GM19193 (cell line): ENCODE data around the gene CEMIP.

Source experiments
- POLR2A ChIP-seq: IDR thresholded peaks from 4 replicates; pipeline ENCODE4 v1.6.1; 2011; ENCODE audit not compliant: insufficient read depth, insufficient read length; ENCODE audit errors: extremely low read depth

CEMIP gene

GRCh38 chr15:80790236-80790635 lies 11.1 kb downstream of the CEMIP start:
- no peak for TF ChIP-seq POLR2A

- TF ChIP-seq POLR2A: no peak
These were observed 11.8 kb downstream of the CEMIP start for GRCh38 chr15:80791004-80791403.

- no peak for TF ChIP-seq POLR2A
These were observed 17.2 kb downstream of the CEMIP start for GRCh38 chr15:80796407-80796806.

GRCh38 chr15:80798911-80799310 lies 19.7 kb downstream of the CEMIP start:
- TF ChIP-seq POLR2A: no peak

- no peak for TF ChIP-seq POLR2A
These were observed 20.9 kb downstream of the CEMIP start for GRCh38 chr15:80800067-80800466.

GRCh38 chr15:80801891-80802680 lies 22.9 kb downstream of the CEMIP start:
- no peak for TF ChIP-seq POLR2A

- TF ChIP-seq POLR2A: no peak
These were observed 24.7 kb downstream of the CEMIP start for GRCh38 chr15:80803580-80804525.

GRCh38 chr15:80804970-80805495 lies 25.9 kb downstream of the CEMIP start:
- TF ChIP-seq POLR2A: no peak

- no peak for TF ChIP-seq POLR2A
These were observed 32.7 kb downstream of the CEMIP start for GRCh38 chr15:80811781-80812315.

GRCh38 chr15:80815106-80815505 lies 35.9 kb downstream of the CEMIP start:
- no peak for TF ChIP-seq POLR2A

- TF ChIP-seq POLR2A: no peak
These were observed 37.0 kb downstream of the CEMIP start for GRCh38 chr15:80816049-80816653.

GRCh38 chr15:80816936-80817335 lies 37.8 kb downstream of the CEMIP start:
- TF ChIP-seq POLR2A: no peak

- no peak for TF ChIP-seq POLR2A
These were observed 38.7 kb downstream of the CEMIP start for GRCh38 chr15:80817901-80818300.

GRCh38 chr15:80819001-80819400 lies 39.8 kb downstream of the CEMIP start:
- no peak for TF ChIP-seq POLR2A

GRCh38 chr15:80820092-80820491 lies 40.9 kb downstream of the CEMIP start:
- TF ChIP-seq POLR2A: no peak

- no peak for TF ChIP-seq POLR2A
These were observed 43.1 kb downstream of the CEMIP start for GRCh38 chr15:80822256-80822655.

GRCh38 chr15:80822676-80823075 lies 43.5 kb downstream of the CEMIP start:
- TF ChIP-seq POLR2A: no peak
